ENCODE measurements around the gene RBMS3. TPM values are rescaled to one million over a fixed set of nuclear protein-coding genes. Genes with fewer than 3 reads are reported as not detected.
"Not testable (repeated sequence)": the region's sequence is repeated elsewhere in the genome, so short reads cannot be mapped to it uniquely, and the experiment has no call there.

Gene RBMS3
- total RNA-seq, 1 experiment from 2014 or later = 8.7 TPM

- no peak for TF ChIP-seq PRDM15 (CRISPR knock-in tag; IDR thresholded peaks at IDR 0.05)
- TF ChIP-seq PREB (CRISPR knock-in tag; IDR thresholded peaks at IDR 0.05; ENCODE audit: borderline replicate concordance) = no peak
- TF ChIP-seq CREM (CRISPR knock-in tag; IDR thresholded peaks at IDR 0.05) = no peak
- no peak for TF ChIP-seq SP1 (CRISPR knock-in tag; conservative IDR thresholded peaks at IDR 0.05)
- TF ChIP-seq E2F4 (CRISPR knock-in tag; IDR thresholded peaks at IDR 0.05; ENCODE audit: borderline replicate concordance, low read depth) = no peak
- TF ChIP-seq OVOL2 (CRISPR knock-in tag; IDR thresholded peaks at IDR 0.05; ENCODE audit: borderline replicate concordance) = no peak
- TF ChIP-seq ATF3 (CRISPR knock-in tag; conservative IDR thresholded peaks at IDR 0.05) = no peak
- no peak for TF ChIP-seq ZMAT4 (CRISPR knock-in tag; IDR thresholded peaks at IDR 0.05)
Measured at GRCh38 chr3:29354894-29355293, 74.0 kb downstream of the RBMS3 start (continued).

- Mint-ChIP-seq H3K27me3 (ENCODE audit: low read depth) (no peaks in the 10 kb centered on the region), H3K4me1 (peaks cover 2% of the 10 kb centered on the region), H3K9me3 (peaks cover 23% of the 10 kb centered on the region), H3K27ac (no peak overlapping the region; the same call in 1 of the 2 replicates), H3K4me3 (no peak overlapping the region), H3K36me3 (peaks cover 6% of the 10 kb centered on the region)
- TF ChIP-seq ZNF263 (CRISPR knock-in tag; IDR thresholded peaks at IDR 0.05; ENCODE audit: low read depth) (no peak), ESRRA (CRISPR knock-in tag; IDR thresholded peaks at IDR 0.05; ENCODE audit: borderline replicate concordance) (no peak)
- DNase-seq (ENCODE audit: low spot score) (no peak), ATAC-seq (no peak)
- CTCF ChIA-PET = no interaction called here
- POLR2A ChIA-PET = no interaction called here
Measured at GRCh38 chr3:29356062-29356461, 75.2 kb downstream of the RBMS3 start.

- H3K4me1 Mint-ChIP-seq; ATAC-seq; H3K27me3 Mint-ChIP-seq (ENCODE audit: low read depth); H3K27ac Mint-ChIP-seq; POLR2A ChIA-PET; H3K4me3 Mint-ChIP-seq; CTCF ChIA-PET; DNase-seq (ENCODE audit: low spot score): not testable (repeated sequence)
- H3K9me3 Mint-ChIP-seq = peaks cover 41% of the 10 kb centered on the region
- H3K36me3 Mint-ChIP-seq = peaks cover 12% of the 10 kb centered on the region
Measured at GRCh38 chr3:29360289-29360688, 79.4 kb downstream of the RBMS3 start.

- Mint-ChIP-seq H3K9me3 (peaks cover 35% of the 10 kb centered on the region), H3K36me3 (peaks cover 9% of the 10 kb centered on the region), H3K4me3 (no peak overlapping the region), H3K27me3 (ENCODE audit: low read depth) (no peaks in the 10 kb centered on the region), H3K27ac (no peak overlapping the region), H3K4me1 (peaks cover 19% of the 10 kb centered on the region)
- POLR2A ChIA-PET = no interaction called here
- TF ChIP-seq ZNF423 (CRISPR knock-in tag; IDR thresholded peaks at IDR 0.05) (no peak), MAX (CRISPR knock-in tag; IDR thresholded peaks at IDR 0.05) (no peak), TP53 (CRISPR knock-in tag; IDR thresholded peaks at IDR 0.05) (no peak), E2F1 (CRISPR knock-in tag; IDR thresholded peaks at IDR 0.05) (no peak), RORB (CRISPR knock-in tag; IDR thresholded peaks at IDR 0.05) (no peak)
- CTCF ChIA-PET = no interaction called here
- no peak for DNase-seq (ENCODE audit: low spot score)
- ATAC-seq = no peak
Measured at GRCh38 chr3:29363110-29363509, 82.2 kb downstream of the RBMS3 start.

All from WTC11 (cell line).